ENCODE measurements around the gene ALDH4A1. TPM values are rescaled to one million over a fixed set of nuclear protein-coding genes. Genes with fewer than 3 reads are reported as not detected.
A peak's percentile ranks its signal among the peaks of the same experiment; 100 is the strongest.

Gene ALDH4A1
- total and polyA plus RNA-seq, 12 donors, result 12.7 to 60.8 (median 36.6) TPM

DNA sequence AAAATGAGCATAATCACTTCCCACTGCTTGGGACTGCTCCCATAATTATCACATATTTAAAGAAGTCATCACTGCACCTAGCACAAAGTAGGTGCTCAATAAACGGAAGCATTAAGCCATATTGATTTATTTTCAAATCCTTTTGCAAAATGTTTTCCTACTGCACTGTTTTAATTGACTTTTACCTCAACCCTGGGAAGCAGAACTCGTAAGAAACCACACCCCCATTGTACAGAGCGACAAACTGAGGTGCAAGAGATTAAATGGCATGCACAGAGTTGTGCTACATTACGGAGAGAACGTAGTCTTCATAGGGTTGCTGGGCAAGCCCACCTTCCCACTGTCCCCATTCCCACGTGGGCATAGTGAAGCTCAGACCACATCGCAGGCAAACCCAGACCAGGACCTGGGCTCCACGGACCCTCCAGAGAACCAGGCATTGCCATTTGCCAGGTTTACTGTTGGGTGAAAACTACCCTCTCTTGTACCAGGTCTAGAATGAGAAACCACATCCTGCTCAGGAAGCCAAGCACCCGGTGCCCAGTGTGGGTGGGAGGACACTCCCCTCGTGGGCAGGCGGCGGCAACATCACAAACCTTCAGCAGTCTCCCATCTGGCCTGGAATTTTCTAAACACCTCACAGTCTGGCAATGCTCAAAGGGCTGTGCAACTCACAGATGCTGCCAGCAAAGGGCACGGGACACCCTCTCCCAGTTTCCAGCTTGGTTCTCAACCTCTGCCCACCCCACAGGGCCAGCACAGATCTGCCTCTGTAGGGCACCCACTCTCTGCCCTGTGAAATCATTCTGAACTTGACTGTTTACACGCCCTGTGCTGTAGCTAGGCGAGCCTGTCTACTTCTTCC is 45.9 kb upstream of the ALDH4A1 start:
- no peak for ATAC-seq
- no peaks in the 10 kb centered on the region for H3K27me3 ChIP-seq
- peaks cover 30 to 99% (median 65%) of the 10 kb centered on the region in 9 donors for H3K4me1 ChIP-seq
- WGBS, 2 donors, result 77 to 86% methylated on average over 15 of the region's 15 CpGs
- DNase-seq, result no peak
- intact Hi-C loops (cut with DNase I), result no loop called here
- no peaks in the 10 kb centered on the region for H3K9me3 ChIP-seq
- peak overlapping the region in 9 of 10 donors; percentile 86 to 94 (median 90) for H3K27ac ChIP-seq
- H3K36me3 ChIP-seq, result peaks cover 0 to 12% (median 0%) of the 10 kb centered on the region in 9 donors
- TF ChIP-seq, protein P1, sequence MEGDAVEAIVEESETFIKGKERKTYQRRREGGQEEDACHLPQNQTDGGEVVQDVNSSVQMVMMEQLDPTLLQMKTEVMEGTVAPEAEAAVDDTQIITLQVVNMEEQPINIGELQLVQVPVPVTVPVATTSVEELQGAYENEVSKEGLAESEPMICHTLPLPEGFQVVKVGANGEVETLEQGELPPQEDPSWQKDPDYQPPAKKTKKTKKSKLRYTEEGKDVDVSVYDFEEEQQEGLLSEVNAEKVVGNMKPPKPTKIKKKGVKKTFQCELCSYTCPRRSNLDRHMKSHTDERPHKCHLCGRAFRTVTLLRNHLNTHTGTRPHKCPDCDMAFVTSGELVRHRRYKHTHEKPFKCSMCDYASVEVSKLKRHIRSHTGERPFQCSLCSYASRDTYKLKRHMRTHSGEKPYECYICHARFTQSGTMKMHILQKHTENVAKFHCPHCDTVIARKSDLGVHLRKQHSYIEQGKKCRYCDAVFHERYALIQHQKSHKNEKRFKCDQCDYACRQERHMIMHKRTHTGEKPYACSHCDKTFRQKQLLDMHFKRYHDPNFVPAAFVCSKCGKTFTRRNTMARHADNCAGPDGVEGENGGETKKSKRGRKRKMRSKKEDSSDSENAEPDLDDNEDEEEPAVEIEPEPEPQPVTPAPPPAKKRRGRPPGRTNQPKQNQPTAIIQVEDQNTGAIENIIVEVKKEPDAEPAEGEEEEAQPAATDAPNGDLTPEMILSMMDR (IDR thresholded peaks at IDR 0.05), result no peak
- peak overlapping the region in 1 of 10 donors; percentile 49 for H3K4me3 ChIP-seq

DNA sequence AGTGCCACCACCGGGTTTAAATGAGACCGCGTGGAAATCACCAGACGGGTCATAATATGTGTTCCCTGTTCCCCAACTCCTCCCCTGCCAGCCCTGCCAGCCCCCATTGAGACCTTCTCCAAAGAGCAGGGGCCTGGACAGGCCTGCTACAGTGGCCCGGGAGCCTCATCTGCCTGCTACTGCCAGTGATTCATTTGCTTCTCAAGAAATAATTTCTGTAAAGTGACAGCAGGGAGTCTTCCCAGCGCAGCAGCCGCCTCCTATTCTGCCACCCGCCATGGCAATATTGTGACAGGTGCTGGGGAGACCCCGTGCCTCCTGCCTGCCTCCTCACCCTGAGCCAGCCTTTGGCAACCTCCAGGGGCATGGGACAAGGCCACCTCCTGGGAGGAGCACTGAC is 45.2 kb upstream of the ALDH4A1 start:
- intact Hi-C loops (cut with DNase I), result no loop called here
- peaks cover 30 to 99% (median 72%) of the 10 kb centered on the region in 9 donors for H3K4me1 ChIP-seq

DNA sequence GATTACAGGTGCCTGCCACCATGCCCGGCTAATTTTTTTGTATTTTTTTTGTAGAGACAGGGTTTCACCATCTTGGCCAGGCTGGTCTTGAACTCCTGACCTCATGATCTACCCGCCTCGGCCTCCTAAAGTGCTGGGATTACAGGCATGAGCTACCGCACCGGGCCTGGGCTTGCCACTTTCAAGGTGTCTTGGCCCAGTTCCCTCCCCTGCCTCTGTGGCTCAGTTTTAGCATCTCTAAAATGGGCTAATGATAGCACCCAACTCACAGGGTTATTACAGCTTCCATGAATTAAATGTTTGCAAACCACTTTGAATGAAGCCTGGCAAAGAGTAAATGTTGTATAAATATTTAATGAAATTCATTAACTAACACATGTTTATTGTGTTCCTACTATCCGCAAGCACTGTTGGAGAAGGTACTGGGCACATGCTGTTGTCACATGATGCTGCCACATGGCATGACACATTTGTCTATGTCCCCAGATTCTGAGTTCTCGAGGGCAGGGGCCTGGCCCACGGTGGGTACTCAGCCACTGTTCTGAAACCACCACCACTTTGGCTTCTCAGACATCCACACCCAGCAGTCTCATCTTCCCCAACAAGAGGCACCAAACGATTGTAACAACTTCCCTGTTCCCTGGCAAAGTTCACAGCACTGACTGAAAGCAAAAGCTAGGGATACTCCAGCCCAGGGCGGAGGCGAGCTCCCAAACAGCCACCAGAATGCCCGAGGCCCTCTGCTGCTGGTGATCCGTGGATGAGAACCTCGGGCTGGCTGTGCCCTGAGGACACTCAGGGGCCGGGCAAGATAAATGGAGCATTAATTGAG is 44.4 kb upstream of the ALDH4A1 start:
- H3K4me3 ChIP-seq, result no peak overlapping the region
- ATAC-seq, result no peak
- H3K9me3 ChIP-seq, result no peaks in the 10 kb centered on the region
- TF ChIP-seq, protein P1 (IDR thresholded peaks at IDR 0.05), result no peak
- intact Hi-C loops (cut with DNase I), result no loop called here
- no peaks in the 10 kb centered on the region for H3K27me3 ChIP-seq
- 84 to 88% methylated on average over 15 of the region's 15 CpGs for WGBS, 2 donors
- peaks cover 37 to 99% (median 72%) of the 10 kb centered on the region in 9 donors for H3K4me1 ChIP-seq
- H3K36me3 ChIP-seq, result peaks cover 0 to 8% (median 0%) of the 10 kb centered on the region in 9 donors
- DNase-seq, result no peak
- H3K27ac ChIP-seq, result peak overlapping the region in 1 of 10 donors; percentile 93

More for the DNA sequence above, 45.2 kb upstream of the ALDH4A1 start:
- Histone ChIP-seq H3K4me3 (no peak overlapping the region), H3K27ac (peak overlapping the region in 1 of 10 donors; percentile 93), H3K36me3 (peaks cover 0 to 9% (median 0%) of the 10 kb centered on the region in 9 donors), H3K27me3 (no peaks in the 10 kb centered on the region), H3K9me3 (no peaks in the 10 kb centered on the region)
- 88 to 91% methylated on average over 9 of the region's 9 CpGs for WGBS, 2 donors
- ATAC-seq (no peak), DNase-seq (no peak)
- TF ChIP-seq, protein P1 (IDR thresholded peaks at IDR 0.05), result no peak

GRCh38 chr1:18945401-18945849 is 43.1 kb upstream of the ALDH4A1 start:
- Histone ChIP-seq H3K36me3 (peaks cover 0 to 8% (median 0%) of the 10 kb centered on the region in 9 donors), H3K9me3 (no peaks in the 10 kb centered on the region), H3K4me1 (peaks cover 40 to 99% (median 72%) of the 10 kb centered on the region in 9 donors), H3K4me3 (no peak overlapping the region), H3K27ac (peak overlapping the region in 7 of 10 donors; percentile 3 to 41 (median 26)), H3K27me3 (no peaks in the 10 kb centered on the region)
- TF ChIP-seq, protein P1 (IDR thresholded peaks at IDR 0.05), result no peak
- ATAC-seq, result peak in 4 of 8 donors; percentile 3 to 12 (median 8)
- intact Hi-C loops (cut with DNase I), result no loop called here
- DNase-seq, result peak; percentile 46 to 59
- WGBS, 2 donors, result 39 to 44% methylated on average over 14 of the region's 14 CpGs
